ENCODE data around the gene SHB.
A peak's percentile ranks its signal among the peaks of the same experiment; 100 is the strongest.

The SHB gene

DNA sequence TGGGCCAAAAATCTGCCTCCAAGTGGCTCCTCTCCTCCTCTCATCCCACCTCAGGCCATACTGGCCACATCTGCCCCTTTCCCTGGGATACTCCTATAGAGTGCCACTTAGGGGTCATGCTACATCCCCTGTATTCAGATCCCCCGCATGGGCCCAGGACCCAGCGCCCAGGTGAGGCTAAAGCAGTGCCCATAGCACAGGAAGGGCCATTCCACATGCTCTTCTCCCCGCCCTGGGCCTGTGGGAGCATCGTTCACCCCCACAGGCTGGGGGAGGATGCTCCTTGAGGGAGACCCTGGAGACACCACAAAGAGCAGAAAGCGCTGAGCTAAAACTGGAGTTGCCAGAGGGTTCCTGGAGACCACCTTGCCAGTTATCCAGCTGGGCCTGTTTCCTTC lies 112.6 kb downstream of the SHB start:
- no peak overlapping the region for H3K4me3 ChIP-seq (ENCODE audit: low read length)
- TF ChIP-seq, protein P1, sequence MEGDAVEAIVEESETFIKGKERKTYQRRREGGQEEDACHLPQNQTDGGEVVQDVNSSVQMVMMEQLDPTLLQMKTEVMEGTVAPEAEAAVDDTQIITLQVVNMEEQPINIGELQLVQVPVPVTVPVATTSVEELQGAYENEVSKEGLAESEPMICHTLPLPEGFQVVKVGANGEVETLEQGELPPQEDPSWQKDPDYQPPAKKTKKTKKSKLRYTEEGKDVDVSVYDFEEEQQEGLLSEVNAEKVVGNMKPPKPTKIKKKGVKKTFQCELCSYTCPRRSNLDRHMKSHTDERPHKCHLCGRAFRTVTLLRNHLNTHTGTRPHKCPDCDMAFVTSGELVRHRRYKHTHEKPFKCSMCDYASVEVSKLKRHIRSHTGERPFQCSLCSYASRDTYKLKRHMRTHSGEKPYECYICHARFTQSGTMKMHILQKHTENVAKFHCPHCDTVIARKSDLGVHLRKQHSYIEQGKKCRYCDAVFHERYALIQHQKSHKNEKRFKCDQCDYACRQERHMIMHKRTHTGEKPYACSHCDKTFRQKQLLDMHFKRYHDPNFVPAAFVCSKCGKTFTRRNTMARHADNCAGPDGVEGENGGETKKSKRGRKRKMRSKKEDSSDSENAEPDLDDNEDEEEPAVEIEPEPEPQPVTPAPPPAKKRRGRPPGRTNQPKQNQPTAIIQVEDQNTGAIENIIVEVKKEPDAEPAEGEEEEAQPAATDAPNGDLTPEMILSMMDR (conservative IDR thresholded peaks at IDR 0.05; ENCODE audit: low read length), result no peak
- no peak for DNase-seq (ENCODE audit: low read depth)

DNA sequence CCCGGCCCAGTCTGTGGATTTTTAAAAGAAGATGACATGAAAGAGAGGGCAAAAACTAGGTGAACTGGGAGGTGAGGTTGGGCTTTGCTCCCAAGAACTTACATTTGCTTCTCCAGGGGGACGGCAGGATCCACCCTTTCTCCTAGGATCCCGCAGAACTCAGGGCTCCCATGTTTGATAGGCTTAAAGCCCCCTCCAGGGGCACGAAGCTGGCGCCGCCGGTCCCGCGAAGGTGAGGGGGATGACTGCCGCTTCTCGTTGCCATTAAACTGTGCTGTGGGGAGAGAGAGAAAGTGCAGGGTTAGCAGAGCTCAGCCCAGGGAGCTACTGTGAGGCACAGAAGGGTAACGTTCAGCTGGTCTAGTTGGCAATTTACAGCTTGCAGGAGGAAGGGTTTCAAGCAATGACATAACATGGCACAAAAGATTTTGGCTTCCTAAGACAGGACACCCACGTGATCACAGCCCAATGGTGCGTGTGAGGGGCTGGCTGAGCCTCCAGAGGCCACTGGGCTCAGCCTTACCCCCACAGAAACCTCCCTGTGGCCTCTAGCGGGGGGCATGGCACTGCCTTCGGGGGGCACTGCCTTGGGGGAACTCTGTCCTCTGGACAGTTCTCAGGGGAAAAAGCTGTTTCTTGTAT lies 113.1 kb downstream of the SHB start:
- H3K4me3 ChIP-seq (ENCODE audit: low read length), result no peak overlapping the region
- no peak for DNase-seq (ENCODE audit: low read depth)
- TF ChIP-seq, protein P1 (conservative IDR thresholded peaks at IDR 0.05; ENCODE audit: low read length), result no peak

DNA sequence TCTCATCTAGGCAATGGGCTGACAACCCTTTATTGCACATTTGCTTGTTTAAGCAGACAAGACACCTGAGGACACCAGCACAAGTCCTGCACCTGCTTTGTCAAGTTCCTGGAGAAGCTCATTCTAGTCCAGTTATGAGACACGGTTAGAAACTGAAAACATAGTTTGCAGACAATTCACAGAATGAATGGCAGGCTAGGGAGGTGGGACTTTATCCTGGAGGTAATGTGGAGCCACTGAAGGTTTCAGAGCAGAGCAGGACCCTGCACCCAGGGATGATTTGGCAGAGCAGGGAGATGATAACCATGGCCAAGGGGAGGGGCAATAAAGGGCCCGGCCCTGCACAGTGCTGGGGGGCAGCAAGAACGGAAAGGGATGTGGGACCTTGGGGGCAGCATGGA lies 114.4 kb downstream of the SHB start:
- TF ChIP-seq, protein P1 (conservative IDR thresholded peaks at IDR 0.05; ENCODE audit: low read length), result no peak
- no peak overlapping the region for H3K4me3 ChIP-seq (ENCODE audit: low read length)
- DNase-seq (ENCODE audit: low read depth), result no peak

DNA sequence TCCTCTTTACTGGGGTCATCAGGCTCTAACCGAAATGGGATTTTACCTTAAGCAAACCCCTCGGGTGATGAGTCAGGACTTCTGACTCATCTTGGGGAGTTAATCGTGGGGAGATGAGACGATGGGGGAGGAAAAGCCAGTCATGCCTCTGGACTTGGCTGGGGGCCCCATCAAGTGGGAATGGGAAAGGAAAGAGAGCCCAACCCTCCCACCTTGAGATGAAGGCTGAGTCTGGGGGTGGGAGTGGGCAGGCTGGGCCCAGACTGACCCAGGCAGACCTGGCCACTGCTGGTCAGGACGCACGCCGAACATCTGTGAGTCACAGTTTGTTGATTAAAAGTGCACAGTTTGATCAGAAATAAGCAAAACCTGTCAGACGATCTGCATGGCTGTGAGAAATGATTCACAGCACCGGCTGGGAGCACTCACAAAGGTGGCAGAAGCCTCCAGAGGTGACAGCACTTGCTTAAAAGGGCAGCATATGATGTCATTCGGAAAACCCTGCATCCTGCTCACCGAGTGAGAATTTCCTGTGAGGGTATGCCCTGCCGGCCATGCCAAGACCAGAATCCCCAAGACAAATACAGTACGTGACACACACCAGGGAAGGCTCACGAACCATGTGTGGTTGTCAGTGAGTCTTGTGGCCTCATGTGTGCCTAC lies 115.1 kb downstream of the SHB start:
- peak; percentile 91 for DNase-seq (ENCODE audit: low read depth)
- no peak overlapping the region for H3K4me3 ChIP-seq (ENCODE audit: low read length)
- TF ChIP-seq, protein P1 (conservative IDR thresholded peaks at IDR 0.05; ENCODE audit: low read length), result no peak

DNA sequence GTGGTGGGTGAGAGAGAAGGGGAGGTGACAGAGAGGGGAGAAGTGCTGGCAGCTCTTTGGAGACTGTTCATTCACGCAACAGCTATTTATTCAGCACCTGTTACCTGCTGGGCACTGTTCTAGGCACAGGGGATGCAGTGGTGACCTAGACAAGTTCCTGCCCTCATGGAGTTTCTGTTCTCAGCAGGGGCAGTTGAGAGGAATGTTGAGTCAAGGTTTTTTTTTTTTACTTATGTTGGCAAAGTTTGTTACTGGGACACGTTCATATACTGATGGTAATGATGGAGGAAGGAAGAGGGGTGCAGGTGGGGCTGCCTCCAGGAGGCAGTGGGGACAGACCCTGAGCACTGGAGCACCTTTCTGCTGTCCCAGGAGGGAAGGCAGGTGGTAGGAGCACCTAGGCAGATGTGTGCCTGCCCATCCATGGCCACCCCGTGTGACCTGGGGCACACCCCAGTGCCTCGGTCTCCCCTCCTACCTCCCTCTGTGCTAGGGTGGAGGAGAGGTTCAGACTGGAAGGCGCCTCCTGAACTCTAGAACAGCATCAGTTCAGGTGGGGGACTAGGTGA lies 115.7 kb downstream of the SHB start:
- TF ChIP-seq, protein P1 (conservative IDR thresholded peaks at IDR 0.05; ENCODE audit: low read length), result 0 out of 2 replicates have a peak, but pooled peaks have one; percentile 4
- H3K4me3 ChIP-seq (ENCODE audit: low read length), result no peak overlapping the region
- no peak for DNase-seq (ENCODE audit: low read depth)

DNA sequence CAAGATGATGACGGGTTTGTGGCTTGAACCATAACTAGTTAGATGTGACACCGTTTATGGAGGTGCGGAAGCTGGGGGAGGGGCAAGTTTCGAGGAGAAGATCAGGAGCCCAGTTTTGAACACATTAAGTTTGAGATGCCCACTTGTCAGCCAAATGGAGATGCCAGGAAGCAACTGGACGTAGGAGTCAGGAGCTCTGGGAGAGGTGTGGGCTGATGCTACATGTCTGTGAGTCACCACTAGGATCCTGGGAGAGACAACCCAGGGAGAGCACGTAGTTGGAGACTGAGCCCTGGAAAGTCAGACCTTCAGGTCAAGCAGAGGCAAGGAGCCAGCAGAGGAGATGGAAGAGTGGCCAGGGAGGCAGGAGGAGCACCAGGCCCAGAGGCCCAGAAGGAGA lies 116.3 kb downstream of the SHB start:
- TF ChIP-seq, protein P1 (conservative IDR thresholded peaks at IDR 0.05; ENCODE audit: low read length), result no peak

More for the DNA sequence above, 116.3 kb downstream of the SHB start:
- H3K4me3 ChIP-seq (ENCODE audit: low read length), result no peak overlapping the region
- peak; percentile 65 for DNase-seq (ENCODE audit: low read depth)

Measured in AG10803 (cell line).